ENCODE measurements around the gene POU2F2. TPM values are rescaled to one million over a fixed set of nuclear protein-coding genes. Genes with fewer than 3 reads are reported as not detected.

POU2F2 gene
- total RNA-seq, 1 donor from 2014 or later: 0.65 TPM

- DNase-seq (ENCODE audit: low spot score in 2 of 2, unreplicated experiment in 2 of 2): no peak
- no peaks in the 10 kb centered on the region for H3K4me1 Mint-ChIP-seq
- H3K36me3 Mint-ChIP-seq: no peaks in the 10 kb centered on the region
- H3K4me3 Mint-ChIP-seq: no peak overlapping the region
- H3K27me3 Mint-ChIP-seq (ENCODE audit: low read depth): peaks cover 95% of the 10 kb centered on the region
- no peak overlapping the region for H3K27ac Mint-ChIP-seq
- H3K9me3 Mint-ChIP-seq: no peaks in the 10 kb centered on the region
- TF ChIP-seq CTCF (IDR thresholded peaks at IDR 0.05; ENCODE audit: unreplicated experiment): no peak
Measured at GRCh38 chr19:42161616-42162263, 29.5 kb upstream of the POU2F2 start.

- H3K4me1 Mint-ChIP-seq: no peaks in the 10 kb centered on the region
- DNase-seq (ENCODE audit: low spot score in 2 of 2, unreplicated experiment in 2 of 2): no peak
- no peaks in the 10 kb centered on the region for H3K9me3 Mint-ChIP-seq
- no peak overlapping the region for H3K4me3 Mint-ChIP-seq
- TF ChIP-seq CTCF (IDR thresholded peaks at IDR 0.05; ENCODE audit: unreplicated experiment): no peak
- no peak overlapping the region for H3K27ac Mint-ChIP-seq
- peaks cover 95% of the 10 kb centered on the region for H3K27me3 Mint-ChIP-seq (ENCODE audit: low read depth)
- H3K36me3 Mint-ChIP-seq: no peaks in the 10 kb centered on the region
Measured at GRCh38 chr19:42159942-42160341, 27.7 kb upstream of the POU2F2 start.

GRCh38 chr19:42158926-42159325, 26.7 kb upstream of the POU2F2 start:
- H3K4me1 Mint-ChIP-seq: no peaks in the 10 kb centered on the region
- H3K4me3 Mint-ChIP-seq: no peak overlapping the region
- no peaks in the 10 kb centered on the region for H3K36me3 Mint-ChIP-seq
- no peaks in the 10 kb centered on the region for H3K9me3 Mint-ChIP-seq
- TF ChIP-seq CTCF (IDR thresholded peaks at IDR 0.05; ENCODE audit: unreplicated experiment): no peak
- no peak overlapping the region for H3K27ac Mint-ChIP-seq
- peaks cover 97% of the 10 kb centered on the region for H3K27me3 Mint-ChIP-seq (ENCODE audit: low read depth)
- no peak for DNase-seq (ENCODE audit: low spot score in 2 of 2, unreplicated experiment in 2 of 2)

- TF ChIP-seq CTCF (IDR thresholded peaks at IDR 0.05; ENCODE audit: unreplicated experiment): no peak
- no peak overlapping the region for H3K27ac Mint-ChIP-seq
- H3K4me1 Mint-ChIP-seq: no peaks in the 10 kb centered on the region
- DNase-seq (ENCODE audit: low spot score in 2 of 2, unreplicated experiment in 2 of 2): no peak
- no peaks in the 10 kb centered on the region for H3K9me3 Mint-ChIP-seq
- H3K36me3 Mint-ChIP-seq: no peaks in the 10 kb centered on the region
- no peak overlapping the region for H3K4me3 Mint-ChIP-seq
- H3K27me3 Mint-ChIP-seq (ENCODE audit: low read depth): peaks cover 95% of the 10 kb centered on the region
Measured at GRCh38 chr19:42156571-42156970, 24.3 kb upstream of the POU2F2 start.

- Mint-ChIP-seq H3K27ac (no peak overlapping the region), H3K27me3 (ENCODE audit: low read depth) (peaks cover 88% of the 10 kb centered on the region), H3K9me3 (no peaks in the 10 kb centered on the region), H3K4me3 (no peak overlapping the region), H3K36me3 (no peaks in the 10 kb centered on the region), H3K4me1 (no peaks in the 10 kb centered on the region)
- DNase-seq (ENCODE audit: low spot score in 2 of 2, unreplicated experiment in 2 of 2): no peak
- TF ChIP-seq CTCF (IDR thresholded peaks at IDR 0.05; ENCODE audit: unreplicated experiment): no peak
Measured at GRCh38 chr19:42155796-42156195, 23.6 kb upstream of the POU2F2 start.

Data from mesothelial cell of epicardium (in vitro differentiated cells).